Thyroid gland (tissue), 4 donors: ENCODE results near the gene TRMT1. TPM values are rescaled to one million over a fixed set of nuclear protein-coding genes. Genes with fewer than 3 reads are reported as not detected.

Source experiments
- DNase-seq, 2 donors: peaks; one replicate each; pipeline ENCODE4 v3.0.0-alpha.2; 2019
- H3K27ac ChIP-seq, 3 donors: fragments of 200-600 bp; sonication (generic); 1 replicate in 2 of 3; 2 replicates in 1 of 3; pipeline ENCODE4 v1.5.1; 2016 to 2019; ENCODE audit warnings: mild to moderate bottlenecking in 1 of 3, moderate library complexity in 1 of 3
- H3K27me3 ChIP-seq: fragments of 200-600 bp; sonication (generic); one replicate; pipeline ENCODE4 v1.5.1; 2019
- H3K36me3 ChIP-seq, 2 donors: fragments of 200-600 bp; sonication (generic); one replicate each; pipeline ENCODE4 v1.5.1; 2016 to 2019
- H3K4me1 ChIP-seq, 2 donors: fragments of 200-600 bp; sonication (generic); one replicate each; pipeline ENCODE4 v1.5.1; 2017 to 2019
- H3K4me3 ChIP-seq, 3 donors: fragments of 200-600 bp; sonication (generic); replicated peaks in 1 of 3; 1 replicate in 2 of 3; 2 replicates in 1 of 3; pipeline ENCODE4 v1.5.1; 2016; ENCODE audit warnings: mild to moderate bottlenecking in 1 of 3
- H3K9me3 ChIP-seq: fragments of 200-600 bp; sonication (generic); one replicate; pipeline ENCODE4 v1.5.1; 2017
- CTCF ChIP-seq, 6 experiments: fragments of 200-600 bp in 3 of 6; fragments of 450-650 bp in 3 of 6; sonication (generic) in 3 of 6; IDR thresholded peaks; one replicate each; pipeline ENCODE4 v1.5.1; 2016 to 2019; ENCODE audit warnings: antibody characterized with exemption in 6 of 6, mild to moderate bottlenecking in 2 of 6, inconsistent platforms in 1 of 6, moderate library complexity in 1 of 6
- POLR2A ChIP-seq, 2 donors: fragments of 450-650 bp; IDR thresholded peaks; one replicate each; pipeline ENCODE4 v1.6.1; 2017; ENCODE audit warnings: antibody characterized with exemption in 2 of 2, mild to moderate bottlenecking in 2 of 2, moderate library complexity in 1 of 2
- WGBS, 2 donors: methylation state at CpG; one replicate each; pipeline ENCODE4 v1.1.5; 2017; 5-methylcytosine and 5-hydroxymethylcytosine counted together
- intact Hi-C: fragments of 100-400 bp; cut with DNase I; formaldehyde crosslinking; loops from one replicate; pipeline ENCODE4 v1.15.1; 2023
- total RNA-seq, 4 donors: library from RNA; depleted of rRNA; stranded (reverse); fragments of >200 nt; gene quantifications; one replicate each; pipeline ENCODE4 v1.2.3, GENCODE V29; 2016

Gene TRMT1
- total RNA-seq, 4 donors from 2014 or later = 23.9 to 31.3 (median 29.1) TPM

- Histone ChIP-seq H3K4me3 (peak within 1 kb of the TSS in 1 of 3 donors; percentile 13), H3K36me3 (peaks cover 0 to 5% of the 10 kb centered on the region in 2 donors), H3K27ac (peak within 1 kb of the TSS; percentile 46 to 68 (median 63)), H3K9me3 (no peaks in the 10 kb centered on the region), H3K4me1 (peaks cover 10 to 35% of the 10 kb centered on the region in 2 donors), H3K27me3 (no peaks in the 10 kb centered on the region)
- intact Hi-C loops = no loop called here
- 12 to 16% methylated on average over 7 to 9 of the region's 47 CpGs for WGBS, 2 donors
- TF ChIP-seq POLR2A (IDR thresholded peaks at IDR 0.05) (no peak), CTCF (IDR thresholded peaks at IDR 0.05) (no peak)
- DNase-seq = peak; percentile 37
Observed at GRCh38 chr19:13102666-13103580, 13.6 kb downstream of the TRMT1 start, which contains the start of gene LYL1. LYL1 (minus strand) TSS chr19:13102858; CDS start chr19:13101171, 1,687 bp downstream.

- peak overlapping the region; percentile 41 to 63 (median 46) for H3K27ac ChIP-seq
- no peaks in the 10 kb centered on the region for H3K9me3 ChIP-seq
- 10 to 18% methylated on average over 2 to 7 of the region's 7 CpGs for WGBS, 2 donors
- no peak for DNase-seq
- no peak for TF ChIP-seq CTCF (IDR thresholded peaks at IDR 0.05)
- TF ChIP-seq POLR2A (IDR thresholded peaks at IDR 0.05) = no peak
- H3K4me1 ChIP-seq = peaks cover 14 to 40% of the 10 kb centered on the region in 2 donors
- peaks cover 0 to 1% of the 10 kb centered on the region in 2 donors for H3K36me3 ChIP-seq
- peak overlapping the region in 1 of 3 donors; percentile 13 for H3K4me3 ChIP-seq
- intact Hi-C loops = no loop called here
- H3K27me3 ChIP-seq = no peaks in the 10 kb centered on the region
Observed at GRCh38 chr19:13102416-13102665, 14.2 kb downstream of the TRMT1 start.

- Histone ChIP-seq H3K27me3 (no peaks in the 10 kb centered on the region), H3K9me3 (no peaks in the 10 kb centered on the region), H3K4me3 (peak overlapping the region in 1 of 3 donors; percentile 13), H3K27ac (peak overlapping the region in 2 of 3 donors; percentile 46 to 63), H3K36me3 (no peaks in the 10 kb centered on the region), H3K4me1 (peaks cover 14 to 41% of the 10 kb centered on the region in 2 donors)
- no peak for DNase-seq
- TF ChIP-seq CTCF (IDR thresholded peaks at IDR 0.05) (no peak), POLR2A (IDR thresholded peaks at IDR 0.05) (no peak)
- 65 to 79% methylated on average over 7 of the region's 7 CpGs for WGBS, 2 donors
- intact Hi-C loops = no loop called here
Observed at GRCh38 chr19:13101590-13102415, 14.7 kb downstream of the TRMT1 start.

GRCh38 chr19:13100841-13101589 lies 15.5 kb downstream of the TRMT1 start:
- Histone ChIP-seq H3K27me3 (no peaks in the 10 kb centered on the region), H3K27ac (peak overlapping the region in 1 of 3 donors; percentile 32), H3K36me3 (no peaks in the 10 kb centered on the region), H3K4me1 (peaks cover 14 to 47% of the 10 kb centered on the region in 2 donors), H3K9me3 (no peaks in the 10 kb centered on the region), H3K4me3 (peak overlapping the region in 1 of 3 donors; percentile 12)
- intact Hi-C loops = no loop called here
- DNase-seq = no peak
- TF ChIP-seq POLR2A (IDR thresholded peaks at IDR 0.05) (no peak), CTCF (IDR thresholded peaks at IDR 0.05) (peak in 1 of 6 experiments; percentile 20)
- whole genome bisulfite sequencing, 2 donors = 50 to 53% methylated on average over 10 to 13 of the region's 18 CpGs
